Muscle of arm (tissue), 14 donors: ENCODE data around the gene HSD17B8. TPM values are rescaled to one million over a fixed set of nuclear protein-coding genes. Genes with fewer than 3 reads are reported as not detected.
A peak's percentile ranks its signal among the peaks of the same experiment; 100 is the strongest.

Experiments
- DNase-seq: peaks from one replicate; pipeline ENCODE4 v3.0.0-alpha.2; 2013
- long read RNA-seq, 11 donors: transcript quantifications; one replicate each; lab custom pipeline, GENCODE V29; 2026
- polyA plus RNA-seq, 12 donors: library from polyadenylated mRNA; unstranded; fragments of 120-200 nt; gene quantifications; one replicate each; pipeline ENCODE4 v1.2.1, GENCODE V29; 2013; ENCODE audit not compliant: insufficient read length in 12 of 12

The HSD17B8 gene
- 10 to 100 TPM in 5 of 12 donors, 1 to 10 TPM in 6, not detected in 1; 7.8 to 20.2 (median 9.8) TPM for polyA plus RNA-seq
- long read RNA-seq, donor 1, transcript HSD17B8-203 (9 exons, 990 nt), result major isoform, 25 of 31 reads
- long read RNA-seq, donor 1, partial matches to known transcripts, result 6 of 31 reads
- long read RNA-seq, donor 1, other reads (novel, unspliced or antisense), result 0 of 31 reads
- long read RNA-seq, donor 2, transcript HSD17B8-203 (9 exons, 990 nt), result major isoform, 7 of 7 reads
- long read RNA-seq, donor 2, partial matches to known transcripts, result 0 of 7 reads
- long read RNA-seq, donor 2, other reads (novel, unspliced or antisense), result 0 of 7 reads
- long read RNA-seq, donor 3, transcript HSD17B8-203 (9 exons, 990 nt), result major isoform, 7 of 7 reads
- long read RNA-seq, donor 3, partial matches to known transcripts, result 0 of 7 reads
- long read RNA-seq, donor 3, other reads (novel, unspliced or antisense), result 0 of 7 reads
- long read RNA-seq, donor 4, transcript HSD17B8-203 (9 exons, 990 nt), result major isoform, 5 of 5 reads
- long read RNA-seq, donor 4, partial matches to known transcripts, result 0 of 5 reads
- long read RNA-seq, donor 4, other reads (novel, unspliced or antisense), result 0 of 5 reads
- long read RNA-seq, donor 5, transcript HSD17B8-203 (9 exons, 990 nt), result major isoform, 9 of 9 reads
- long read RNA-seq, donor 5, partial matches to known transcripts, result 0 of 9 reads
- long read RNA-seq, donor 5, other reads (novel, unspliced or antisense), result 0 of 9 reads
- long read RNA-seq, donor 6, transcript HSD17B8-203 (9 exons, 990 nt), result major isoform, 5 of 5 reads
- long read RNA-seq, donor 6, partial matches to known transcripts, result 0 of 5 reads
- long read RNA-seq, donor 6, other reads (novel, unspliced or antisense), result 0 of 5 reads
- long read RNA-seq, donor 7, partial matches to known transcripts, result 0 of 1 reads
- long read RNA-seq, donor 7, other reads (novel, unspliced or antisense), result 0 of 1 reads
- long read RNA-seq, donor 8, transcript HSD17B8-203 (9 exons, 990 nt), result major isoform, 7 of 7 reads
- long read RNA-seq, donor 8, partial matches to known transcripts, result 0 of 7 reads
- long read RNA-seq, donor 8, other reads (novel, unspliced or antisense), result 0 of 7 reads
- long read RNA-seq, donor 9, partial matches to known transcripts, result 0 of 2 reads
- long read RNA-seq, donor 9, other reads (novel, unspliced or antisense), result 0 of 2 reads
- long read RNA-seq, donor 10, transcript HSD17B8-203 (9 exons, 990 nt), result major isoform, 8 of 8 reads
- long read RNA-seq, donor 10, partial matches to known transcripts, result 0 of 8 reads
- long read RNA-seq, donor 10, other reads (novel, unspliced or antisense), result 0 of 8 reads
- long read RNA-seq, donor 11, transcript HSD17B8-203 (9 exons, 990 nt), result major isoform, 6 of 6 reads
- long read RNA-seq, donor 11, partial matches to known transcripts, result 0 of 6 reads
- long read RNA-seq, donor 11, other reads (novel, unspliced or antisense), result 0 of 6 reads

DNA sequence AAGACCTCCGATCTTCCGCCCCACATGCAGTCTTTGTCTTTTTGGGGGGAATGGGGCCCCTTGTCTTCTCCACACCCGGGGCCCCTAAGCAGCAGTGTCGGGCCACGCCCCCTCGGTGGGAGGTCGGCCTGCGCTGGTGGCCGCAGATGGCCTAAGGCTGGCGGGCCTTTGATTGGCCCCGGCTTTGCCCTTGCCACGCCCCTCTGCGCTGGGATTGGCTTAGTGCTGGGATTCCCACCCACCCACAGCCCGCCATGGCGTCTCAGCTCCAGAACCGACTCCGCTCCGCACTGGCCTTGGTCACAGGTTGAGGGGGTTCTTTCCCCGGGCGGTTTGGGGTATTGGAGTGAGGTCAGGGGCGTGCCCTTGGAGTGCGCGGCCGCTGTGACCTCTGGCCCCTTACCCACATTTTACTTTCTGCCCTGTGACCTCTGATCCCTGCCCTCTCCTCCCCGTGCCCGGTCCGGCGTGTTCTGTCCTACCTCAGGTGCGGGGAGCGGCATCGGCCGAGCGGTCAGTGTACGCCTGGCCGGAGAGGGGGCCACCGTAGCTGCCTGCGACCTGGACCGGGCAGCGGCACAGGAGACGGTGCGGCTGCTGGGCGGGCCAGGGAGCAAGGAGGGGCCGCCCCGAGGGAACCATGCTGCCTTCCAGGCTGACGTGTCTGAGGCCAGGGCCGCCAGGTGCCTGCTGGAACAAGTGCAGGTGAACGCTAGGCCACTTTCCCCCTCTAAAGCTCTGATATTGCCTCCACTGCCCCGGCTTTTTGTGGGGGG is at the start of gene HSD17B8:
HSD17B8 (plus strand) TSS at position 241 of the 776 bp plus-strand sequence; CDS start at position 255, 14 bp downstream.
- peak; percentile 92 for DNase-seq

DNA sequence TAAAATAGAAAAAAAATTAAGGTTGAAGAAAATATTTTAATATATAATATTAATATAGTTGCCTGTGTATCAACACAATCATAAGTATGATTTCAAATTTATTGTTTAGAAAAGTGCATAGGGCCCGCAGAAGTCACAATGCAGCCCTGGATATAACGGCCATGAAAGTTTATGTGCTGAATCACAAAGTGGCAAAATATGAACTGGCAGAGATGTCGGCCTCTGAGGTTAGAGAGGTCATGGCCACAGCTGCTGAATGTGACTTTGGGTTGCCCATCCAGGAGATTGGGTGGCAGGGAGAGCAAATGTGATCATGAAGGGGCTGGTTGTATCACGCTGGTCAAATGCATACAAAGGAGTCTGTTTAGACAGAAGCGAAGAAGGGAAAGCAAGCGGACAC is 47.9 kb upstream of the HSD17B8 start:
- no peak for DNase-seq

DNA sequence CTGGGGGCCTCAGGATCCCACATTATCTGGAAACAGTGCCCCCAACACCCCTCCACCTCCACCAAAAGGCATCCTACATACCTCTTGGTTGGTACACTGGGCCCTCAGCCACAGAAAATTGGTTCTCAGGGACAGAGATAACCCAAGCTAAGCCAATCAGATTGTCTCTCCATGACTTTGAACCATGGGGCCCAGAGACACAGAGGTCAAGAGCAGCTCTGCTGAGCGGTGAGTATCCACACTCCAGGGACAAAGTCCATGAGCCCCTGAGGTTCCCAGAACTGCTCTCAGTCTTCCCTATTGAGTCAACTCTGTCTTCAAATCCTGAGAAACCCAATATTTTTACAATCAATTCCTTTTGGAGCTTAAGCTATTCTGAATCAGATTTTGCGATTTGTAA is 47.5 kb upstream of the HSD17B8 start:
- no peak for DNase-seq

DNA sequence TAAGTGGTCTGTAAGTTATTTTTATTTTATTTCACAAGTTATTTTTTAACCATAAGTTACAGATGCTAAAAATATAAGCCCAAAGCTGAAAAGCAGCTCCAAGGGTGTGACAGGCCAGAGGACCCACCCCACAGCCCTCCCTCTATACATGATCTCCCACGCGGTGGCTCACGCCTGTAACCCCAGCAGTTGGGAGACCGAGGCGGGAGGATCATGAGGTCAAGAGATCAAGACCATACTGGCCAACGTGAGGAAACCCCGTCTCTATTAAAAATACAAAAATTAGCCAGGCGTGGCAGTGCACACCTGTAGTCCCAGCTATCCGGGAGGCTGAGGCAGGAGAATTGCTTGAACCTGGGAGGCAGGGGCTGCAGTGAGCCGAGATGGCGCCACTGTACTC is 44.4 kb upstream of the HSD17B8 start:
- DNase-seq, result no peak

DNA sequence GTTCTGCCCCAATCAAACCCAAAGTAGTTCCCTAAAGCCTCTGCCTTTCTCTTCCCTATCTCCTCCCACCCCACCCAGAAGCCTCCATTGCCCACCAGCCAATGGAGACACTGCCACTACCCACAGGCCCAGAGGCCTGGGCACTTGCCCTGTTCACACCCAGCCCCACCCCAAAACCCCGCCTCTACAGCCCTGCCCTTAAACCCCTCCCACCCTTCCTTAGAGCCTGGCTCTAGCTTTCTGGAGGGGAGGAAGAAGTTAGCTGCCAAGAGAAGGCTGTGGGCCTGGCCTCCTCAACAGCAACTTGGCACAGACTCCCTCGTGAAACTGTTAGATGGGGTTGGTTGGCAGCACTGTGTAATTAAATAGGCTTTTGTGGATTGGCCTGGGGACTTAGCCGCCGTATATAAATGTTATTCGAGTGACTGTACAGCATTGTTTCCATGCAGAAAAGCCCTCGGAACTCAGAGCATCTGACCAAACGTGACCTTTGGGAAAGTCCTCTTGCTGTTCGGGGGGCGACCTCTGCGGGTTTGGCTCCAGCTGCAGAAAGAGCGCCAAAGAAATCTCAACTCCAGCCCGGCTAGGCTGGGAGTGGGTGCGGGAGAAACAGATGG is 43.6 kb upstream of the HSD17B8 start:
- peak; percentile 66 for DNase-seq

DNA sequence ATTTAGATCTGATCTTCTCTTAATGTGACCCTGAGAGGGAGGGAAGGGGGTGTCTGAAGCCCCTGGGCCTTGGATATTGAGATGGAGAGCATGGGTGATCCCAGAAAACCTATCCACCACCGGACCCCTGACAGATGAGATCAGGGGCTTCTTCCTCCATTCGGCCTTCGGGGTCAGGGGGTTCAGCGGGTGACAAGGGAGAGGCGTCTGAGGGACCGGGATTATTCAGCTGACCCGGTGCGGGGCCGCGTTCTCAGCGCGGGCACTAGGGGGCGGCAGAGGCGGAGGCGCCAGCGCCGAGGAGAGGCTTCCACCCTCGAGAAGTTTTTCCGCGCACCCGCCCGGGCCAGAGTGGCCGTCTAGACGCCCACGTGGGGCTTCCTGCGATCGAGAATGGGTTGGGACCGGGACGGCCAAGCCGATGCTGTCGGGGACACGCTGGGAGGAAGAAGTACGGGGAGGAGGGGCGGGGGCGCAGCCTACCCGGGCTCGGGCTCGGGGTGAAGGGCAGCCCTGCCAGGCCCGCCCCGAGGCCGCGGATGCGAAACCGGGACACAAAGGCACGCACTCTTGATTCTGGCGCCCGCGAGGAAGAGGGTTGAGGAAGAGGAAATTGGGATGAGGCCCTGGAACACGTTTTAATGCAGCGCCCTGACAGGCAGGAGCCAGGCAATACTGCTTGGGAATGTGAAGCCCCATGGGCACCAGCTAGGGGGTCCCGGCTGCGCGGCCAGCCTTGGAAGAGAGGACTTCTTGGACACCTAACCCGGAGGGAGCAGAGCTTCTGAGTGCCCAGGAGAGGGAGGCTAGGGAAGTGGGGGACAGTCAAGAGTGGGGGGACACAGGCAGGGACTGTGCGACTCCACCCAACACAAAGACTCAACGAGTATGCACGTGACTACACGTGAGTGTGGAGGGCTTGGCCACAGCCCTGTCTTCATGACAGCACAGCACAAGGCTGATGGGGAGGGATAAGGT is 42.8 kb upstream of the HSD17B8 start:
- DNase-seq, result peak; percentile 81

DNA sequence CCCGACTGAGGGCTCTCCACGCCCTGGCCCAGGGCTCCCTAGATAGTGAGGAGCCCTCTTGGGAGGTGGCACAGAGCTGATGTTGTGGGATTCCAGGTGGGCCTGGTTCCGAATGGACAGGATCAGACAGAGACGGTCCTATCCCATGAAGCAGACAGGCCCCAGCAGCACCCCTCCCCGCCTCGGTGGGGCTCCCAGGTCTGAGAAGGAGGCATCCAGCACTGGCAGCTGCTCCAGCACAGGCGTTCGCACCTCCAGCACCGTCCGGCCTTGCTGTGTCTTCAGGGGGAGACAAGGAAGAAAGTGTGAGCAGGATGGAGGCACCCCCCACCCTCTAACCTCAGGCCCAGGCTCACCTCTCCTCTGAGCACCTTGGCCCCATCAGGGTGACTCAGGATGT is 40.9 kb upstream of the HSD17B8 start:
- DNase-seq, result no peak

DNA sequence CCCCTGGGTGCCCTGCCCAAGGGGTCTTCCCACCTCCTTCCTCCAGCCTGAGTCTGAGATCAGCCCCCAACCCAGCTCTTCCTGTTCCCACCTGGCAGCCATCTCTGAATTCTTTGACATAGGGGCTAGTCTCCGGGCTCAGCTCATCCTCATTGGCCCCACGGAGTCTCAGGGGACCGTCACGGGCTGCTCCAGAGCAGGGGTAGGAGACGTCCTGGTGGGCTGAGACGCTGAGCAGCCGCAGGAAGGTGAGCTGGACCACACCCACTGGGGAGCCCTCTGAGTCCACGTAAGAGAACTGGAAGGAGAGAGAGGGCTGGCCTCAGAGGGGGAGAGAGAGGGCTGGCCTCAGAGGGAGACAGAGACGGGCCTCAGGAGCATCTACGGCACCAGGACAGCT is 40.3 kb upstream of the HSD17B8 start:
- no peak for DNase-seq

DNA sequence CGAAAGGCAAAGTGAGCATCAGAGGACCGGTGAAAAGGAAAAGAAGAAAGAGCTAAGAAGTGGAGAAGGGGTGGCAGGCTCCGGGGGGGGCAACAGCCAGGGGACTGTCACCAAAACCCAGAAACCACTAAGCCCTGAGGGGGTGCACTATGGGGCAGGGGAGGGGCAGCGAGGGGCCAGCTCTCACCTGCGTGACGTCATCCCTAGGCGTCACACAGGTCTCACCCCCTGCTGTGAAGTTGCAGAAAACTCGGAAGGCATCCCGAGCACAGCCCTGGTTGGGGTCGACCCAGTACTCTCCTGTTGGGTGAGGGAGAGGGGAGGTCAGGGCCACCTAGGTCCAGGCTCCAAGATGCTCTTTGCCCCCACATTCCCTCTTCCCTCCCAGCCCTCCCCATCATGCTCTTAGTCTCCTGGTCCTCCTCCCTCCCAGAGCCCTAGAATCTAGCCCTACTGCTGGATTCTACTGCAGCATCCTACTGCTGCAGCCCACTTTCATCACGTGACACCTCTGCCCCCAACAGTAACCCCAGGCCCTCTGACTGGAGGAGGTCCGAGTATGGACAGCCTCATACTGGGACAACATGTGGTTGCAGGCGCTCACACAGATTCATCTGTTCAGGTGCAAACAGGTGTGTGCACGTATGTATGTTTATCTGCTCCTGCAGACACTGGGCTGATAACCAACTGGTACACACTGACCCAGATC is 39.6 kb upstream of the HSD17B8 start:
- no peak for DNase-seq

DNA sequence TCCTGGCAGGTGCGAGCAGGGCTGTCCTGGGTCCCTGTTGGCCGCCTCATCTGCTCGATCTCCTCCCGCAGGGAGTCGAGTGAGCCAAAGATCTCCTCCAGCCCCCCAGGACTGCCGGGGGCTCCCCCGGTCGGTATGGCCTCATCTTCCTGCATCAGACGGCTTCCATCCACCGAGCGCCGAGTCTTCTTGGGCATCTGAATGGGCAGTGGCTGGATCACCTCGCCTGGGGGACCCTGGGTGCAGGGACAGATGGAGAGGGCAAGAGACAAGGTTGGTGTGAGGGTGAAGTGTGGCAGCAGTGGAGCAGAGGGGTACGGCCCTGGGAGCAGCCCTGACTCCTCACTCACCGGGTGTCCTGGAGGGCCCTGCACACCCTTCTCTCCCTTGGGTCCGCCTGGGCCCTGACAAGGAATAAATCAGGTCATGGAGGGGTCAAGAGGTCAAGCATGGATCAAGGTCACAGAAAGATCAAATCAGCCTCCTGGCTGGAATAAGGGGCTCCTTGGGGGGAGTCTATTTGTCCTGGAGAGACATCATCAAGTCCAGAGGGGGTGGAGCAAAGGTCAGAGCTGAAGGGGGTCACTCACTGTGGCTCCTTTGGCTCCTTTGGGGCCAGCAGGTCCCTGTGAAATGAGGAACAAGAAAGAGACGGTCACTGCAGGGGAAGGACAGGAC is 38.7 kb upstream of the HSD17B8 start:
- no peak for DNase-seq

DNA sequence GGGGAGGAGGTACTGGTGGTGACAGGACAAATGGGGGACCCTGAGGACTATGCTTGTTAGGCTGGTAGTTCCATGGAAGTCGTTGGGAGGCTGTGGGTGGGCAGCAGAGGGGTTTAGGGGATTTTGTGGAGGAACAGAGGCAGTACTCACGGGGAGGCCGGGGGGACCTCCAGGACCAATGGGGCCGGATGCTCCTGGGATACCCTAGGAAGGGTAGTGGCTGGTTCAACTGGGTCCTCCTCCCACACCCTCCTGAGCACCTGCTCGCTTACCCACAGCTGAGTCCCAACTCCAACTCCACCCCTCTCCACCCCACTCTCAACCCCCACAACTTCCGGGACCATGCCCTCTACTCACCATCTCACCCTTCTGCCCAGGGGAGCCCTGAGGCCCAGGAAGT is 38.1 kb upstream of the HSD17B8 start:
- DNase-seq, result no peak

DNA sequence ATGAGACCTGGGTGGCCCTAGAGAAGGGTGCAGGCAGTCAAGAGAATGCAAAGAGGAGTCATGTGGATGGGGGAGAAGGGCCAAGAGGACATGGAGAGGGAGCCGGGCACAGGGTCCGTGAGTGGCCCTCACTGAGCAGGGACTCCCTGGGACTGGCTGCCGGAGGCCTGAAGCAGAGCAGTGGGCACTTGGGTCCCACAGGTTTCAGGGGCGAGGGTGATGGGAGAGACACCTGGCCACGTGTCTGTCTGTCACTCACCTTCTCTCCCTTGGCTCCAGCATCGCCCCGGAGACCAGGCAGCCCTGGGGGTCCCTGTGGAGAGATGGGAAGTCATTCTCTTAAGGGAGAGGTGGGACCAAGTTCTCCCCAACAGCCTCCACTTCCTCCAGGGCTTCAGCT is 37.6 kb upstream of the HSD17B8 start:
- no peak for DNase-seq

DNA sequence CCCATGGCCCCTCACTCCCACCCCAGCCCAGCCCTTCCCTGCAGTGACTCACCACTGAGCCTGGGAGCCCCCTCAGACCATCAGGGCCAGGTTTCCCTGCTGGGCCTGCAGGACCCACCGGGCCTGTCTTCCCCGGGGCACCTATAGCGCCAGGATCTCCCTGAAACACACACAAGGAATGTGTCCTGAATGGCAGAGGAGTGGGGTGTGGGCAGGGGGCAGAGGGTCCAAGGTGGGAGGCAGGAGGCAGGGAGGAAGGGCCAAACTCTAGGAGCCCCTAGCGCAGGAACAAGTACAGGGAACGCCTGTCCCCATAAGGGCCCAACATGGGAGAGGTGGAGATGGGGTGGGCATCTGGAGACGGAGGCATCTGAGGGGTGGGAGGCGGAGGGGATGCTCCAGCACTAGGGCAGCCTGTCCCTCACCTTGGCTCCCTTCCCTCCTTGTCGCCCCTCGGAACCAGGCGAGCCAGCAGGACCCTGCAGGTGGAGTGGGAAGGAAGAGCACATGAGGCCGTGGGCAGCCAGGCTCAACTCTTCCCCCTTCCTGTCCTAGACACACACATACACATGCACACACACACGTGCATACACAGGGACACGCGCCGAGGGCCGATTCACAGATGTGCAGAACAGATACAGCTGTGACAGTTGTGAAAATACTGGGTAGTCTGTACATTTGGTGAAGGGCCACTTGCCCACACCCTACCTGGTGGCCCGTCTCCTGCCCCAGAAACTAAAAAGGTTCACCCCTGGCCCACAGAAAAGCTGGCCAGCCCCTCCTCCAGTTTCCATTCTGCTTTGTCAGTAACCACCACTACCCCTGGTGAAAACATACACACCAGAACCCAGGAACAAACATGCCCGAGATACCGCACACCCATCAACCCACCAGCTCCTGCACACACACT is 36.8 kb upstream of the HSD17B8 start:
- no peak for DNase-seq

DNA sequence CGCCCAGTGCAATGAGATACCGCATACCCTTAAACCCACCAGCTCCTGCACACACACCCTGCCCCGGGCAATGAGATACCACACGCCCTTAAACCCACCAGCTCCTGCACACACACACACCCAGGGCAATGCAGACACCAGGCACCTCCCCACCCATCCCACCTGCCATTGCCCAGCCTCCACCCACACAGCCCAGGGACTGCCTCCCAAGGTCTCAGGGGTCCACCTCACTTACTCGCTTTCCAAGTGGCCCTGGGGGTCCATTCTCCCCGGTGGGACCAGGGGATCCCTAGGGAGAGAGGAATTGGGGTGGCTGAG is 36.2 kb upstream of the HSD17B8 start:
- DNase-seq, result no peak

DNA sequence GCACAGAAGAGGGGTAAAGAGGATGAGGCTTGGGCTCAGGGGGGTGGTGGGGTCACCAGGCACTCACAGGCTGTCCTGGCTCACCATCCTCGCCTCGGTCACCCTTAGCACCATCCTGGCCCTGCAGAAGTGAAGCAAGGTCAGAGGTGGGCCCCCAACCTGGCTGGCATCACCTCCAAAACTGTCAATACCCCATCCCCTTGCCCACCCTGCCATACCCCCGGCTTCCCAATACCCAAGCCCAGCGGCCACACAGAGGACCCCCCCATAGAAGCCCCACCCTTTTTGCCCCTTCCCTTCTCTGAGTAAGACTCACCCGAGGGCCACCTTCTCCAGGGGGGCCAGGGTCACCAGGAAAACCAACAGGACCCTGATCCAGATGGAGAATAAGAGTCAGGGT is 35.8 kb upstream of the HSD17B8 start:
- no peak for DNase-seq

DNA sequence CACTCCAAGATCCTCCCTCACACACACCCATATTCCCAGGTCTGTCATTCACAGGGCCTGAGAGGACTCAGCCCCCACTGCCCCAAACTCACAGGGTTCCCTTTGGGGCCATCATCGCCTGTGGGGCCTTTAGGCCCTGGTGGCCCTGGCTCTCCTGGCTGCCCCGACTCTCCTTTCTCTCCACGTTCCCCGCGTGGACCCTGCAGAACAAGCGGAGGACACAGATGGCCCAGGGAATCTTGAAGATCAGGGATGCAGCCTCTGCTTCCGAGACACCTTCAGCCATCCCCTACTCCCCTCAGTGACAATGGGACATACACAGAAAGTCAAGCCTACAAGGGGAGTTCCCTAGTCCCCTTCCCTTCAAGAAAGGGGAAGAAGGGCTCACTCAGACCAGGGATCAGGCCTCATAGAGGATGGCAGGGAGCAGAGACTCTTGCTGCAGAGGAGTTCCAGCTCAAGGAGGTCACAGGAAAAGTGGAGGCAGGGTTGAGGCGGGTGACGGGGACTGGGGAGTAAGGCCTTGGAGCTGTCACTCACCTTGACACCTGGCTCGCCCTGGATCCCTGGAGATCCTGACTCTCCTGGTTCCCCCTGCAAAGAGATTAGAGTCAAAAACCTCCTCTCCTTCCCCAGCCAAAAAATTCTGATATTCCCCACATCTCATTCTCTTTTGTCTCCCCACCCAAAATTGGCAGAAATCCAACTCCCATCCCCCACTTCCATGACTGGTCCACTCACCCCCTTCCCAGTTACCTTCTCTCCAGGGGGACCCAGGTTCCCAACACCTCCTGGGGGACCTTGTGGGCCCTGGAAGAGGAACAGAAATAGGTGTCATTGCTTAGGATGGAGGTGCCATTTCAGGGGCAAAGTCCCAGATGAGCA is 34.9 kb upstream of the HSD17B8 start:
- DNase-seq, result no peak
